Astrocyte (in vitro differentiated cells and primary cell): ENCODE results near the gene METTL25.

Source experiments
- CTCF ChIP-seq: IDR thresholded peaks from 2 replicates; pipeline ENCODE4 v1.5.1; 2011; ENCODE audit warnings: low read depth, mild to moderate bottlenecking, inconsistent platforms, low read length, moderate library complexity; ENCODE audit not compliant: insufficient read depth
- EZH2 ChIP-seq: IDR thresholded peaks from 2 replicates; pipeline ENCODE4 v1.6.1; 2012; ENCODE audit warnings: mild to moderate bottlenecking, low read length, inconsistent platforms; ENCODE audit not compliant: insufficient read depth

DNA sequence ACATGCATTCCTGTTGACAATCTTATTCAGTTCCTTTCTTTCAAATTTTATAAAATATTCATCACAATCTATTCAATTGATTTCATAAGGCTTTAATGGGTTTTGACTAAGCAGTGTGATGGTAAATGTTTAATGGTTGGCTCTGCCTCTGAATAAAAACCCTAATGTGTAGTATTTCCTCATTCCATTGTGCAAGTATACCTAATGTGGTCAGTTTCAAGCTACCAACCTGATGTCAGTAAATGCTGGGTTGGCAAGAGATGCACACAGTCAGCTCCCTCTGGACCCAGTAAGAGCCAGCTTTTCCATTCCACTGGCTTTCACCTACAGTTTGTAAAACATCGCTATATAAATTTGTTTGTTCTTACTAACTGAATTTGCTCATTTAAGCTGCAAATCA lies 53.9 kb downstream of the METTL25 start:
- TF ChIP-seq CTCF (no peak), EZH2 (no peak)
